Measurements from ENCODE around the gene APEX2. TPM values are rescaled to one million over a fixed set of nuclear protein-coding genes. Genes with fewer than 3 reads are reported as not detected.
A peak's percentile ranks its signal among the peaks of the same experiment; 100 is the strongest.

APEX2 gene
- total RNA-seq, 6 experiments from 2014 or later, result 4.9 to 12.5 (median 8.6) TPM

- DNase-seq, result peak; percentile 60 to 75 (median 68)
- 33% methylated on average over 4 of the region's 6 CpGs for WGBS (ENCODE audit: insufficient coverage, low coverage, low lambda C conversion rate, missing lambda C conversion rate)
- peak overlapping the region in 1 of 3 donors; percentile 61 for H3K4me3 ChIP-seq
- H3K27me3 ChIP-seq, result no peaks in the 10 kb centered on the region
- ATAC-seq, result peak; percentile 70 to 83 (median 76)
- peak overlapping the region in 2 of 3 donors; percentile 38 to 70 for H3K27ac ChIP-seq
- TF ChIP-seq CTCF (IDR thresholded peaks at IDR 0.05) (no peak), POLR2A (IDR thresholded peaks at IDR 0.05) (no peak)
- H3K9me3 ChIP-seq, result no peaks in the 10 kb centered on the region
- no peaks in the 10 kb centered on the region for H3K36me3 ChIP-seq
- peaks cover 0 to 15% (median 4%) of the 10 kb centered on the region in 4 donors for H3K4me1 ChIP-seq
- intact Hi-C loops (cut with DNase I), result no loop called here
Observed at GRCh38 chrX:54994668-54995351, 5.4 kb upstream of the APEX2 start.

- Histone ChIP-seq H3K4me3 (no peak overlapping the region), H3K27ac (peak overlapping the region in 2 of 3 donors; percentile 38 to 70), H3K36me3 (no peaks in the 10 kb centered on the region), H3K9me3 (no peaks in the 10 kb centered on the region), H3K4me1 (peaks cover 0 to 15% (median 4%) of the 10 kb centered on the region in 4 donors), H3K27me3 (no peaks in the 10 kb centered on the region)
- ATAC-seq (no peak), DNase-seq (no peak)
- intact Hi-C loops (cut with DNase I), result no loop called here
- no peak for TF ChIP-seq POLR2A (IDR thresholded peaks at IDR 0.05)
- no peak for TF ChIP-seq CTCF (IDR thresholded peaks at IDR 0.05)
Observed at GRCh38 chrX:54995621-54996020, 4.5 kb upstream of the APEX2 start.

- intact Hi-C loops (cut with DNase I), result no loop called here
- no peak for TF ChIP-seq CTCF (IDR thresholded peaks at IDR 0.05)
- TF ChIP-seq POLR2A (IDR thresholded peaks at IDR 0.05), result no peak
- Histone ChIP-seq H3K27ac (no peak overlapping the region), H3K9me3 (no peaks in the 10 kb centered on the region), H3K4me1 (peaks cover 0 to 24% (median 8%) of the 10 kb centered on the region in 4 donors), H3K27me3 (no peaks in the 10 kb centered on the region), H3K4me3 (no peak overlapping the region), H3K36me3 (peaks cover 0 to 3% (median 0%) of the 10 kb centered on the region in 4 donors)
- WGBS (ENCODE audit: insufficient coverage, low coverage, low lambda C conversion rate, missing lambda C conversion rate), result 29% methylated on average over 1 of the region's 1 CpG
- DNase-seq (no peak), ATAC-seq (no peak)
Observed at GRCh38 chrX:55004231-55004630, 4.1 kb downstream of the APEX2 start.

GRCh38 chrX:55005256-55005655 is 5.1 kb downstream of the APEX2 start:
- H3K27ac ChIP-seq, result no peak overlapping the region
- H3K4me1 ChIP-seq, result peaks cover 0 to 25% (median 9%) of the 10 kb centered on the region in 4 donors
- H3K4me3 ChIP-seq, result no peak overlapping the region
- H3K27me3 ChIP-seq, result no peaks in the 10 kb centered on the region
- no peak for TF ChIP-seq CTCF (IDR thresholded peaks at IDR 0.05)
- no peak for TF ChIP-seq POLR2A (IDR thresholded peaks at IDR 0.05)
- H3K9me3 ChIP-seq, result no peaks in the 10 kb centered on the region
- no peak for ATAC-seq
- DNase-seq, result no peak
- intact Hi-C loops (cut with DNase I), result no loop called here
- peaks cover 0 to 3% (median 0%) of the 10 kb centered on the region in 4 donors for H3K36me3 ChIP-seq
